MM.1S (cell line): Measurements from ENCODE around the gene CDC42EP5.

Source experiments
- EZH2 ChIP-seq: fragments of 300-600 bp; sonication (generic); optimal IDR thresholded peaks from 2 replicates; pipeline ENCODE3; 2017; ENCODE audit warnings: low read depth, mild to moderate bottlenecking, antibody characterized with exemption, low read length, mixed read lengths
- EZH2phosphoT487 ChIP-seq: fragments of 300-600 bp; sonication (generic); IDR thresholded peaks from 2 replicates; pipeline ENCODE4 v1.6.1; 2018; ENCODE audit warnings: antibody characterized with exemption, low read length
- TF ChIP-seq, protein P1 (sequence below): fragments of 300-600 bp; sonication (generic); IDR thresholded peaks from 2 replicates; pipeline ENCODE4 v1.5.1; 2016; ENCODE audit warnings: antibody characterized with exemption, low read length, mixed read lengths

DNA sequence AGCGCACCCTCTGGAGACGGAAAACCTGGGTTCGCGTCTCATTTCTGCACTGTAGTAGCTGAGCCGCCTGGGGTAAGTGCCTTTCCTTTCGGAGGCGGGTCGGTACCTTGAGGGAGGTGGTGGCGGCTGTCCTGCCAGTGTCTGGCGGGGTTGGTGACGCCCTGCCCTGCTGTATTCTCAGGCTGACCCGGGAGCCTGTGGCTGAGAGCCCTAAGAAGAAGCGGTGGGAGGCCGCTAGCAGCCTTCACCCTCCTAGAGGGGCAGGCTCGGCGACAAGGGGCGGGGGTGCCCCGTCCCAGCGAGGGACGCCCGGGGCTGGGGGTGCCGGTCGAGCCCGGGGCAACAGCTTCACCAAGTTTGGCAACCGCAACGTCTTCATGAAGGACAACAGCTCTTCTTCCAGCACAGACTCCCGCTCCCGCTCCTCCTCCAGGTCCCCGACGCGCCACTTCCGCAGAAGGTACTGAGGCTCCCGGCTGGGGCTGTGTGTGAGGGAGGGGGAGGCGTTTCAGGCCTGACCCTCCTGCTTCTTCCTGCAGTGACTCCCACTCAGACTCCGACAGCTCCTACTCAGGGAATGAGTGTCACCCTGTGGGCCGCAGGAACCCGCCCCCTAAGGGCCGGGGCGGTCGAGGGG, 17.2 kb downstream of the CDC42EP5 start:
- TF ChIP-seq, protein P1, sequence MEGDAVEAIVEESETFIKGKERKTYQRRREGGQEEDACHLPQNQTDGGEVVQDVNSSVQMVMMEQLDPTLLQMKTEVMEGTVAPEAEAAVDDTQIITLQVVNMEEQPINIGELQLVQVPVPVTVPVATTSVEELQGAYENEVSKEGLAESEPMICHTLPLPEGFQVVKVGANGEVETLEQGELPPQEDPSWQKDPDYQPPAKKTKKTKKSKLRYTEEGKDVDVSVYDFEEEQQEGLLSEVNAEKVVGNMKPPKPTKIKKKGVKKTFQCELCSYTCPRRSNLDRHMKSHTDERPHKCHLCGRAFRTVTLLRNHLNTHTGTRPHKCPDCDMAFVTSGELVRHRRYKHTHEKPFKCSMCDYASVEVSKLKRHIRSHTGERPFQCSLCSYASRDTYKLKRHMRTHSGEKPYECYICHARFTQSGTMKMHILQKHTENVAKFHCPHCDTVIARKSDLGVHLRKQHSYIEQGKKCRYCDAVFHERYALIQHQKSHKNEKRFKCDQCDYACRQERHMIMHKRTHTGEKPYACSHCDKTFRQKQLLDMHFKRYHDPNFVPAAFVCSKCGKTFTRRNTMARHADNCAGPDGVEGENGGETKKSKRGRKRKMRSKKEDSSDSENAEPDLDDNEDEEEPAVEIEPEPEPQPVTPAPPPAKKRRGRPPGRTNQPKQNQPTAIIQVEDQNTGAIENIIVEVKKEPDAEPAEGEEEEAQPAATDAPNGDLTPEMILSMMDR, result no peak
- TF ChIP-seq EZH2 (no peak), EZH2phosphoT487 (no peak)
